Measurements from ENCODE around the gene PSMB8. TPM values are rescaled to one million over a fixed set of nuclear protein-coding genes. Genes with fewer than 3 reads are reported as not detected.

PSMB8 gene
- total and polyA plus RNA-seq, 5 donors from 2014 or later, result 185 to 803 (median 469) TPM

DNA sequence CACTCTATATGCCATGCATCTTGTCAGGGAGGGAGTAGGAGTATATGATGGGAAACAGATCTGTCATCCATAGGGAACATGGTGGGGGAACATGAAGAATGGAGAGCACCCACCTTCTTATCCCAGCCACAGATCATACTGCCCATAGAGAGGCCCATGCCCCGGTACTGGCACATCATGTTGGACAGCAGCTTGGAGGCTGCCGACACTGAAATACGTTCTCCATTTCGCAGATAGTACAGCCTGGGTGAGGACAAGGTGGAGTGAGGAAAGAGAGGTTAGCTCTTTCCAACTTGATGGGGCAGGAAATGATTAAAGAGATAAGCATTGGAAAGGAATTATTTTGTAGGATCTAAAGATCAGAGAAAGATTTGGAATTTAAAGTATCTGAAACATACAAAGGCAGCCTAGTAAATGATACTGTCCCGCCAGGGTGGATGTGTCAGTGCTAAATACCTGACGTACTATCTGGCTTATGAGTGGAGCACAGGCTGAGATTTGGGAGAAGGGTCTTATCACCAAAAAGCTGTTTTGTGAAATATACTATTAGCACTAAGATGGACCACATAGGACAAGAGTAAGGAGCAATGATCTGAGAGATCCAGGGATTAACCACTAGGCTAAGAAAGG, 1.7 kb downstream of the PSMB8 start:
- Mint-ChIP-seq H3K9me3 (no peaks in the 10 kb centered on the region), H3K27me3 (peaks cover 4% of the 10 kb centered on the region), H3K27ac (peak overlapping the region; percentile 98 to 100 (median 100)), H3K36me3 (peaks cover 54% of the 10 kb centered on the region), H3K4me1 (peaks cover 12 to 75% (median 50%) of the 10 kb centered on the region in 4 donors), H3K4me3 (peak overlapping the region; percentile 96 to 99 (median 98))
- H3K27ac ChIP-seq (ENCODE audit: insufficient read depth, low read length, poor library complexity, severe bottlenecking), result peak overlapping the region; percentile 99
- H3K4me1 ChIP-seq (ENCODE audit: control insufficient read depth, insufficient read depth, low read length, poor library complexity, severe bottlenecking), result peaks cover 85% of the 10 kb centered on the region
- no peaks in the 10 kb centered on the region for H3K27me3 ChIP-seq (ENCODE audit: control insufficient read depth, insufficient read depth, low read length)
- H3K9me3 ChIP-seq (ENCODE audit: control insufficient read depth in 2 of 2, low read length in 2 of 2), result no peaks in the 10 kb centered on the region
- H3K36me3 ChIP-seq (ENCODE audit: control insufficient read depth, insufficient read depth, low read length), result peaks cover 37% of the 10 kb centered on the region
- DNase-seq (no peak), ATAC-seq (ENCODE audit: low read depth in 2 of 2) (no peak)
- H3K4me3 ChIP-seq (ENCODE audit: low read depth, low read length), result peak overlapping the region; percentile 94

DNA sequence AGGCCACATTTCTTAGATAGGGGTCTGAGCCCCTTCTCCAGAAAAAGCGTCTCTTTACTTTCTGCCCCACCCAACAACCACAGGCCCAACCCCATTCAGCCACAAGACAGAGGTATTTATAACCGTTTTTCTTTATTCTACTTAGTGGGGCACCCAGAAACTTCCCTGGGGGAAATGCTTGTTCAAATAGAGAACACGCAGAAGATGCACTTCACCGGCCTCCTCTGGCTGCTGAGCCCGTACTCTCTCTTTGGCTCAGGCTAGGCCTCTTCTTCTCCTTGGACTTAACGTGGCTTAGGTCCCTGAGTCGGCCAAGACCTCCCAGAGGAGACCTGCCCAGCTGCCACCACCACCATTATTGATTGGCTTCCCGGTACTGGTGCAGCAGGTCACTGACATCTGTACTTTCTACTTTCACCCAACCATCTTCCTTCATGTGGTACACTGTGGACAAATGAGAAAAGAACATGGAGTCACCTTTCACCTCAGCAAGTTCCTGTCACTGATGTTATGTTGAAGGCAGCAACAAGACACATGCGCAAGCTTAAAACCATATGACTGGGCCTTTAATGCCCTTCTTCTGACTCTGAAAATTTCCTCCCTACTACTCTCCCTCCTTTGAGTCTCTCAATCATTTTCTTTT, 3.1 kb downstream of the PSMB8 start:
- DNase-seq, result peak in 2 of 3 donors; percentile 48 to 75

DNA sequence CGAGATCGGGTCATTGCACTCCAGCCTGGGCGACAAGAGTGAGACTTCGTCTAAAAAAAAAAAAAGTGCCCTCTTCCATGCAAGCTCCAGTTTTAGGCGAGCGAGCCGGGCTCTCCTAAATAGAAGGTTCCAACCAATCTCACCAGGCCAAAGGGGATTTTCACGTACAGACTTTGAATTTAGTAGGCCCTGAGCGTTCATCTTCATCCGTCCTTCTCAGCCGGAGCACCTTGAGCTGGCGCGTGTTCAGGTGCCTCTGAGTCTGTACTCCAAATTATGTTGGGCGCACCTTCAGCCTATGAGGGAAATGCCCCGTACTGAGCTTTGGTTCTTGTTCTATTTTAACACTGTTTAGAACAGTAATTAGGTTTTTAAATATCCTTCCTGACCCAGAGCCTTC, 4.5 kb downstream of the PSMB8 start:
- peaks cover 38% of the 10 kb centered on the region for H3K36me3 ChIP-seq (ENCODE audit: control insufficient read depth, insufficient read depth, low read length)
- H3K27ac ChIP-seq (ENCODE audit: insufficient read depth, low read length, poor library complexity, severe bottlenecking), result peak overlapping the region; percentile 99
- H3K4me1 Mint-ChIP-seq, result peaks cover 32 to 82% (median 64%) of the 10 kb centered on the region in 4 donors
- H3K36me3 Mint-ChIP-seq, result peaks cover 55% of the 10 kb centered on the region
- no peaks in the 10 kb centered on the region for H3K9me3 ChIP-seq (ENCODE audit: control insufficient read depth in 2 of 2, low read length in 2 of 2)
- H3K27me3 Mint-ChIP-seq, result no peaks in the 10 kb centered on the region
- no peaks in the 10 kb centered on the region for H3K27me3 ChIP-seq (ENCODE audit: control insufficient read depth, insufficient read depth, low read length)
- H3K4me3 ChIP-seq (ENCODE audit: low read depth, low read length), result no peak overlapping the region
- DNase-seq, result no peak
- H3K4me1 ChIP-seq (ENCODE audit: control insufficient read depth, insufficient read depth, low read length, poor library complexity, severe bottlenecking), result peaks cover 82% of the 10 kb centered on the region
- peak overlapping the region; percentile 33 to 97 (median 96) for H3K4me3 Mint-ChIP-seq
- H3K9me3 Mint-ChIP-seq, result no peaks in the 10 kb centered on the region
- peak overlapping the region; percentile 85 to 100 (median 98) for H3K27ac Mint-ChIP-seq
- no peak for ATAC-seq (ENCODE audit: low read depth in 2 of 2)

More for the DNA sequence above, 3.1 kb downstream of the PSMB8 start:
- Mint-ChIP-seq H3K36me3 (peaks cover 54% of the 10 kb centered on the region), H3K4me1 (peaks cover 25 to 75% (median 57%) of the 10 kb centered on the region in 4 donors), H3K27ac (peak overlapping the region; percentile 85 to 100 (median 98)), H3K9me3 (no peaks in the 10 kb centered on the region), H3K4me3 (peak overlapping the region; percentile 96 to 99 (median 98)), H3K27me3 (peaks cover 4% of the 10 kb centered on the region)
- Histone ChIP-seq H3K27me3 (ENCODE audit: control insufficient read depth, insufficient read depth, low read length) (no peaks in the 10 kb centered on the region), H3K9me3 (ENCODE audit: control insufficient read depth in 2 of 2, low read length in 2 of 2) (no peaks in the 10 kb centered on the region), H3K36me3 (ENCODE audit: control insufficient read depth, insufficient read depth, low read length) (peaks cover 32% of the 10 kb centered on the region), H3K4me3 (ENCODE audit: low read depth, low read length) (peak overlapping the region; percentile 43), H3K27ac (ENCODE audit: insufficient read depth, low read length, poor library complexity, severe bottlenecking) (peak overlapping the region; percentile 99), H3K4me1 (ENCODE audit: control insufficient read depth, insufficient read depth, low read length, poor library complexity, severe bottlenecking) (peaks cover 84% of the 10 kb centered on the region)
- ATAC-seq (ENCODE audit: low read depth in 2 of 2), result no peak

DNA sequence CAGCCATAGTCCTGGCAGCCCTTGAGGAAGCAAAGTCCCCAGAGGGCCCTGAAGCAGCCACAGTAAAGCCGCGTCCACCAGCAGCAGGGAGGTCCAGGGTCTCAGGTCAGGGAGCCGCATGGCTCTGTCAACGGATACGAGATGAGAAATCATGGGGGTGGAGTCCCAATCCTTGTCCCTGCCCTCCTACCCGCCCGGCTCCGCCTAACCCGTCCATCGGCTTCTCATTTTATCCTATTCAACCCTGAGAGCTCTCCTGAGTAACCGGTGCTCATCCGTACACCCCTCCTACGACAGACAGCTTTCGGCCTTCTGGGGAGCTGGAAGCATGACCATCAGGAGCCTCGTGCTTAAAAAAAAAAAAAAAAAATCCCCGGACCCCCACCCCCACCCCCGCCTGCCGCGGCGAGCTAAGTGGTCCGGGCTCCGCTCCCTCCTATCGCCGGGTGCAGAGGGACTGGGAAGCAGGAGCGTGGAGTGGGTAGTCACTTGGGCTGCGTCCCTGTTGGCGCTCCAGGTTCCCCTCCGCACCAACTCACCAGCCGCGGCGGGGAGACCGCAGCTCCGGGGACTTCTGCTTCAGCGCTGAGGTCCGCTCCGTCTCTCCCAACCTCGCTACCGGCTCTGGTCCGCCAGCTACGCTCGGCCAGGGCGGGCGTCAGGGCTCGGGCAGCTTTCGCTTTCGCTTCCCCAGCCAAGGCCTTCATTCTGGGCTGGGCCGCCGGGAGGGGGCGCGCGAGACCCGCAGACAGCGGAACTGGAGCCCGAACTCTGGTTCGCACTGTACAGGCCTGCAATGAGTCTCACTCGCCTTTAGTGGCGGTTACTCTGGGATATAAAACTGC, 5.5 kb downstream of the PSMB8 start, which contains the start of gene TAP2:
Gene TAP2, minus strand, starts transcription at position 626 of the 845 bp plus-strand sequence. Its CDS starts 506 bp downstream, at position 120.
- Histone ChIP-seq H3K27ac (ENCODE audit: insufficient read depth, low read length, poor library complexity, severe bottlenecking) (peak within 1 kb of the TSS; percentile 99), H3K4me3 (ENCODE audit: low read depth, low read length) (peak within 1 kb of the TSS; percentile 87), H3K27me3 (ENCODE audit: control insufficient read depth, insufficient read depth, low read length) (no peaks in the 10 kb centered on the region), H3K9me3 (ENCODE audit: control insufficient read depth in 2 of 2, low read length in 2 of 2) (no peaks in the 10 kb centered on the region), H3K4me1 (ENCODE audit: control insufficient read depth, insufficient read depth, low read length, poor library complexity, severe bottlenecking) (peaks cover 78% of the 10 kb centered on the region), H3K36me3 (ENCODE audit: control insufficient read depth, insufficient read depth, low read length) (peaks cover 49% of the 10 kb centered on the region)
- Mint-ChIP-seq H3K36me3 (peaks cover 65% of the 10 kb centered on the region), H3K27ac (peak within 1 kb of the TSS; percentile 97 to 100 (median 98)), H3K4me3 (peak within 1 kb of the TSS; percentile 95 to 97 (median 96)), H3K9me3 (no peaks in the 10 kb centered on the region), H3K27me3 (no peaks in the 10 kb centered on the region), H3K4me1 (peaks cover 40 to 92% (median 74%) of the 10 kb centered on the region in 4 donors)
- DNase-seq, result peak; percentile 95 to 97 (median 96)
- peak; percentile 93 to 95 for ATAC-seq (ENCODE audit: low read depth in 2 of 2)

DNA sequence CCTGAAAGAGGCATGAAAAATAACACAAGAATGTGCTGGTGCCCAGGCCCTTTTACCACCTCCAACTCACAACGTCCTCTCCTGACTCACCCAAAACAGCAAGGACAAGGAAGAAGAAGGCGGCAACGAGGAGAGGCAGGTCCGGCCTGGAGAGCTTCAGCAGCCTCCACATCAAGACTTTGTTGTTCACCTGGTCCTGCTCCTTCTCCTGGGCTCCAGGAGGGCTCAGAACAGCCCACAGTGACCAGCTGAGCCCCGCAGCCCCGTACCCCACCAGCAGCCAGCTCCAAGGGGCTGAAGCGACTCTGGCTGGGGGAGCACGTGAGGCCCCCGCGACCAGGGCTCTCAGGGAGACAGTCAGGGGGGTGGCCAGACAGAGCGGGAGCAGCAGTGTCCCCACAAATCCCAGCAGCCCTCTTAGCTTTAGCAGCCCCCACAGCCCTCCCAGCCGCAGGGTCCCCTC, 6.2 kb downstream of the PSMB8 start:
- H3K27me3 Mint-ChIP-seq, result no peaks in the 10 kb centered on the region
- H3K4me3 Mint-ChIP-seq, result peak overlapping the region; percentile 95 to 97 (median 96)
- H3K9me3 ChIP-seq (ENCODE audit: control insufficient read depth in 2 of 2, low read length in 2 of 2), result no peaks in the 10 kb centered on the region
- peak overlapping the region; percentile 97 to 100 (median 98) for H3K27ac Mint-ChIP-seq
- peaks cover 71% of the 10 kb centered on the region for H3K4me1 ChIP-seq (ENCODE audit: control insufficient read depth, insufficient read depth, low read length, poor library complexity, severe bottlenecking)
- DNase-seq (no peak), ATAC-seq (ENCODE audit: low read depth in 2 of 2) (no peak)
- H3K36me3 Mint-ChIP-seq, result peaks cover 65% of the 10 kb centered on the region
- peaks cover 53% of the 10 kb centered on the region for H3K36me3 ChIP-seq (ENCODE audit: control insufficient read depth, insufficient read depth, low read length)
- peak overlapping the region; percentile 87 for H3K4me3 ChIP-seq (ENCODE audit: low read depth, low read length)
- no peaks in the 10 kb centered on the region for H3K27me3 ChIP-seq (ENCODE audit: control insufficient read depth, insufficient read depth, low read length)
- H3K4me1 Mint-ChIP-seq, result peaks cover 40 to 92% (median 78%) of the 10 kb centered on the region in 4 donors
- peak overlapping the region; percentile 99 for H3K27ac ChIP-seq (ENCODE audit: insufficient read depth, low read length, poor library complexity, severe bottlenecking)
- H3K9me3 Mint-ChIP-seq, result no peaks in the 10 kb centered on the region

DNA sequence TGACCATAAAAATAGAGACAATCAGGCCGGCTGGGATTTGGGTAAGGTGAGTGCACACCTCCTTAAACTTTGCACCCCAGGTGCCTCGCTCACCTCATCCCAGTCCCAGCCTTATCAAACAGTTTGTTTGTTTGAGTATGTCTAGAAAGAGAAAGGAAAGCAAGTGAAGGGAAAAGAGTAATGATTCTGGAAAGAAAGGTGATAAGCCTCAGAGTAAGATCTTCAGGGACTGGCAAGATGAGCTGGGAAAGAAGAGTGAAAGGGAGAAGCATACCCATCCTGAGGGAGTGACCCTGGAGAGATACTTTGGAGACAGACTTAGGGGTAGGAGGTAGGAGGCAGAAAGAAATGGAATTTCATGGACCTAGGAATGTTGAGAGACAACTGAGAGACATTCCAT, 7.0 kb downstream of the PSMB8 start:
- Histone ChIP-seq H3K4me3 (ENCODE audit: low read depth, low read length) (peak overlapping the region; percentile 87), H3K27ac (ENCODE audit: insufficient read depth, low read length, poor library complexity, severe bottlenecking) (peak overlapping the region; percentile 99), H3K9me3 (ENCODE audit: control insufficient read depth in 2 of 2, low read length in 2 of 2) (no peaks in the 10 kb centered on the region), H3K36me3 (ENCODE audit: control insufficient read depth, insufficient read depth, low read length) (peaks cover 54% of the 10 kb centered on the region), H3K4me1 (ENCODE audit: control insufficient read depth, insufficient read depth, low read length, poor library complexity, severe bottlenecking) (peaks cover 63% of the 10 kb centered on the region), H3K27me3 (ENCODE audit: control insufficient read depth, insufficient read depth, low read length) (no peaks in the 10 kb centered on the region)
- H3K27ac Mint-ChIP-seq, result peak overlapping the region; percentile 97 to 100 (median 98)
- H3K9me3 Mint-ChIP-seq, result no peaks in the 10 kb centered on the region
- no peaks in the 10 kb centered on the region for H3K27me3 Mint-ChIP-seq
- ATAC-seq (ENCODE audit: low read depth in 2 of 2) (no peak), DNase-seq (no peak)
- peaks cover 67% of the 10 kb centered on the region for H3K36me3 Mint-ChIP-seq
- peak overlapping the region; percentile 95 to 97 (median 96) for H3K4me3 Mint-ChIP-seq
- H3K4me1 Mint-ChIP-seq, result peaks cover 35 to 89% (median 74%) of the 10 kb centered on the region in 4 donors

DNA sequence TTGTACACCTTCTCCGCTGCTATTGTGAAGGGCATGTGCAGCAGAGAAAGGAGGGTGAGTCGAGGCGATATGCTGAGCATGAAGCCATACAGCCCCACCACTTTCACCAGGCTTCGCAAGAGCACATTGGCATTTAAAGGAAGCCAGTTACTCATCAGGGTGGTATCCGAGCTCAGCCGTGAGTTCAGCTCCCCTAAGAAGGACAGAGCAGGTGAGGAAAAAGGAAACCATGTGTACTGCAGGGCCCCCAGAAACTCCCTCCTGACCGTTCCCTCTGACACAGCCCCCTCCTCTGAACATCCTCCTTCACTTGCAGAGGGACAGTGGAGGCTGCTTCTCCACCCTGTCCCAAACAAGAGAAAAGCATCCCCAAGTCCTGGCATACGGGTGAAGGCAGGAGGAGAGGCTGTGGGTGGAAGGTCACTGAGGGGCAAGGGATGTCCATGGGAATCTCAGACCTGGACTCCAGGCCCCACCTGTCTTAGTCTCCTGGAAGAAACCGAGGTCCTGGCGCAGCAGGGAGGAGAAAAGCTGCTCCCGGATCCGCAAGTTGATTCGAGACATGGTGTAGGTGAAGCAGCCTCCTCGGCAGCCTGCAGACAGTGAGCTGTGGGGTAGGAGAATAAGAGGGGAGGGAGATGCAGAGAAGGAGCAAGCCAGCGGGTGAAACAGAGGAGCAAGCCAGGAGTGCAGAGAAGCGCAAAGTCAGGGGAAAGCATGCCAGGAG, 8.5 kb downstream of the PSMB8 start:
- no peaks in the 10 kb centered on the region for H3K9me3 ChIP-seq (ENCODE audit: control insufficient read depth in 2 of 2, low read length in 2 of 2)
- Mint-ChIP-seq H3K4me3 (peak overlapping the region; percentile 40 to 97 (median 84)), H3K9me3 (no peaks in the 10 kb centered on the region), H3K4me1 (peaks cover 35 to 78% (median 68%) of the 10 kb centered on the region in 4 donors), H3K27ac (peak overlapping the region; percentile 52 to 100 (median 84)), H3K36me3 (peaks cover 67% of the 10 kb centered on the region), H3K27me3 (no peaks in the 10 kb centered on the region)
- H3K4me3 ChIP-seq (ENCODE audit: low read depth, low read length), result peak overlapping the region; percentile 87
- ATAC-seq (ENCODE audit: low read depth in 2 of 2), result no peak
- peaks cover 48% of the 10 kb centered on the region for H3K4me1 ChIP-seq (ENCODE audit: control insufficient read depth, insufficient read depth, low read length, poor library complexity, severe bottlenecking)
- H3K27me3 ChIP-seq (ENCODE audit: control insufficient read depth, insufficient read depth, low read length), result no peaks in the 10 kb centered on the region
- no peak overlapping the region for H3K27ac ChIP-seq (ENCODE audit: insufficient read depth, low read length, poor library complexity, severe bottlenecking)
- no peak for DNase-seq
- peaks cover 60% of the 10 kb centered on the region for H3K36me3 ChIP-seq (ENCODE audit: control insufficient read depth, insufficient read depth, low read length)

Data from CD4-positive, CD25-positive, alpha-beta regulatory T cell (primary cell).